Hematopoietic multipotent progenitor cell treated with erythropoietin and hydrocortisone succinate and interleukin-3 and kit ligand, for 15 days (in vitro differentiated cells): ENCODE measurements around the gene UBR3.

Experiments
- DNase-seq: peaks from one replicate; pipeline ENCODE4 v3.0.0-alpha.2; 2015; ENCODE audit warnings: low spot score

Gene UBR3

DNA sequence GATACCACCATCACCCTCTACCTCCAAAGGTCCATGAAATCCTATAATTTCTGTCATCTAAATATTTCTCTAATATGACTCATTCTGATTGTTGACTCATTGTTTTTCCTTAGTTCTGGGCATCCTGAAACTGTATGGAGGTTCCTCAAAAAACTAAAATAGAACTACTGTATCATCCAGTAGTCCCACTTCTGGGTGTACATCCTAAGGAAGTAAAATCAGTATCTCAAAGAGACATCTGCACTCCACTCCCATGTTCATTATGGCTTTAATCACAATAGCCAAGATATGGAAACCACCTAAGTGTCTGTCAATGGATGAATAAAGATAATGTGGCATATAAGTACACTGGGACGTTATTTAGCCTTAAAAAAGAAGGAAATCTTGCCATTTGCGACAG lies 224.9 kb downstream of the UBR3 start:
- DNase-seq, result no peak

DNA sequence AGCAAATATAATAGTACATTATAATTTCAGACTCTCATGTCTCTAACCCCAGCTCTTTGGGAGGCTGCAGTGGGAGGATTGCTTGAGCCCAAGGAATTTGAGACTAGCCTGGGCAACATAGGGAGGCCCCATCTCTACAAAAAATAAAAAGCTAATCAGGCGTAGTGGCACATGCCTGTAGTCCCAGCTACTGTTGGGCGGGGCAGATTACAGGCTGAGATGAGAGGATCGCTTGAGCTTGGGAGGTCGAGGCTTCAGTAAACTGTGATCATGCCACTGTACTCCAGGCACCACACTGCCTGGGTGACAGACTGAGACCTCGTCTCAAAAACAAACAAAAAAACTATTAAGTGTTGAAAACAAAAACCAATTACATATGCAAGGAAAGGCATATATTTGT lies 227.7 kb downstream of the UBR3 start:
- peak; percentile 42 for DNase-seq

GRCh38 chr2:170056900-170057299 lies 229.6 kb downstream of the UBR3 start:
- no peak for DNase-seq

GRCh38 chr2:170063456-170064235 lies 236.4 kb downstream of the UBR3 start:
- DNase-seq, result no peak

DNA sequence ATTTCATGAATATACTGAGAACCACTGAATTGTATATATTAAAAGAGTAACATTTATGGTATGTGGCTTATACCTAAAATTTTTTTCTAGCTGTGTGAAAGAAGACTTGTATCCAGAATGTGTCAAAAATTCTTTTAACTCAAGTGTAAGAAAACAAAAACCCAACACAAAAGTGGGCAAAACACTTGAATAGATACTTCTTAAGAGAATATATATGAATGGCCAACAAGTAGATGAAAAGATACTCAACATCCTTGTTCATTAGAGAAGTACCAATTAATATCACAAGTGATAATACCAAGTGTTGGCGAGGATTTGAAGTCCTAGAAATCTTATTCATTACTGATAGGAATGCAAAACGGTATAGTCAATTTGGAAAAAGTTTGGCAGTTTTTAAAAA lies 243.5 kb downstream of the UBR3 start:
- DNase-seq, result no peak

- DNase-seq, result no peak
These were observed 246.0 kb downstream of the UBR3 start for GRCh38 chr2:170073288-170073687.

- DNase-seq, result no peak
These were observed 248.9 kb downstream of the UBR3 start for GRCh38 chr2:170076189-170076588.

DNA sequence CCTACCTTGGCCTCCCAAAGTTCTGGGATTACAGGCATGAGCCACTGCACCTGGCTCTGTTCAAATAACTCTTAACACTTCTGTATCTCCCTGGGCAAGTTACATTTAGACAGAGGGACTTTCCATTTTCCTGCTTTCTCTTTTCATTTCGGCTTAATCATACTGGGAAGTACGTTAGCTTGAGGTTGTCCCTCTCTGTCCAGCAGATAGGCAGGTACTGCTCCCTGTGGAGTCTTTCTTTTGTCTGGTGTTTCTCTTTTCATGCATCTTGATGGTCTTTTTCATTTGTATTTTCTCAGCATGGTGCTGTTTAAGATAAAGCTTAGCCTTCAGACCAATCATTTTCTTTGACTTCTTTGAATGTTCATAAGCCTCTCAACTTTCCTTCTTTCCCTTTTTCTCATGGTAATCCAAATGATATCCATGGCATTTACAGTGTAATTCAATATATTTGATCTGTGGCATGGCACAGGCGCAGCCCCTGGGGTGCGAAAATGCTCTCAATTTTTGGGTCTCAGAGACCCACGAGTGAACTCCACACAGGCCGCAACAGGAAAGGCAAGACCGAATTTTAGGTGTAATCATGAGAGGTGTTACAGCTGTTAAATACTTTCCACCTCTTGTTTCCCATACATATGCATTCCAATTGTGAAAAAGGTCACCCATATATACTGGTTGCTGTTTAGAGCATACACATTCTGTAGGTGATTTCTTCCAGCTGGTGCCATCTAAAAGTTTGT lies 250.7 kb downstream of the UBR3 start:
- no peak for DNase-seq

GRCh38 chr2:170084820-170085491 lies 257.7 kb downstream of the UBR3 start:
- no peak for DNase-seq

GRCh38 chr2:170086117-170086688 lies 258.9 kb downstream of the UBR3 start:
- no peak for DNase-seq

DNA sequence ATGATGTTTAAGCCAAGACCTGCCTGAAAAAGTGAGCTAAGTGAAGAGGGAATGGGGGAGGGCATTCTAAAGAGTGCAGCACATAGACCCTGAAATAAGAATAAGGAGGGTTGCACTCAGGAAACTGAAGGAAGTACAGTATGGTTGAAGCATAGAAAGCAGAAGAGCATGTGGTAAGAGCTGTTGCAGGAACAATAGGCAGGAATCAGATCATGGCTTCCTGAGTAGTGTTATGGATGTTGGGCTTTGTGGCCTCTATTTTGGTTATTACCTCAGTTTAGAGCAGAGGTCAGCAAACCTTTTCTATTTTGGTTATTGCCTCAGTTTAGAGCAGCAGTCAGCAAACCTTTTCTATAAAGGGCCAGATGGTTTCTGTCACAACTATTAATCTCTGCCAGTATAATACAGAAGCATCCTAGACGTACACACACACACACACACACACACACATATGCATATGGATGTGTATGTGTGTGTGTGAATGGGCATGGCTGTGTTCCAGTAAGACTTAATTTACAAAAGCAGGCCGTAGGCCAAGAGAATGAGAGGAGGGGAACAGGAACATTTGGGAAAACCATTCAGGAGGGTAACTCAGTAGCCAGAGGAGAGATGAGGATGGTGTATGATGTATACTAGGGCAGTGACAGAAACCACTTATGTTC lies 259.6 kb downstream of the UBR3 start:
- no peak for DNase-seq

DNA sequence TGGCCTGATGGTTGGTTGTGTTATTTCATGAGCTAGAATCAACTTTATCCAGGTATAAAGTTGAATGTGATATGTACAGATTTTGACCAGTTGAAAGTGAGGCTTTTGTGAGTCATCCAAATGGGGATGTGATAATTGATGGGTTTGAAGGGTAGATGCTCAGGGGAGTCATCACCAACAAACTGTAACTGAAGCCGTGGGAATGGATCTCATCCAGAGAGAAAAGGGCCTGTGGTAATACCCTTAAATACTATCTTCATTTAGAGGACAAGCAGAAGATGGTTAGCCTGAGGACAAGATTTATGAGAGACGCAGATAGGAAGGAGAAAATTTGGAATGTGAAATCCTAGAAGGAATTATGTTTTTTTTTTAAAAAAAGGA lies 260.1 kb downstream of the UBR3 start:
- no peak for DNase-seq

DNA sequence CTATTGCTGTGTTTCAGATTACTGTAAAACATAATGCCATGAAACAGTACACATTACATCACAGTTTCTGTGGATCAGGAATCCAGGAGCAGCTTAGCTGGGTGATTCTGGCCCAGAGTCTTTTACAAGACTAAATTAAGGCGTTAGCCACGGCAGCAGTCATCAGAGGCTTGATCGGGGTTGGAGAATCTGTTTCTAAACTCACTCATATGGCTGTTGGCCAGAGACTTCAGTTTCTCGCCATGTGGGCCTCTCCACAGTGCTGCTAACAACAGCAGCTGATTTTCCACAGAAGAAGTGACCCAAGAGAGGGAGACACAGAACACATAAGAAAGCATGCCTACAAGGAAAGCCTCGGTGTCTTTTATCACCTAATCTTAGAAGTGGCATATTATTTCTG lies 261.5 kb downstream of the UBR3 start:
- no peak for DNase-seq

- DNase-seq, result no peak
These were observed 263.0 kb downstream of the UBR3 start for GRCh38 chr2:170090229-170090628.

DNA sequence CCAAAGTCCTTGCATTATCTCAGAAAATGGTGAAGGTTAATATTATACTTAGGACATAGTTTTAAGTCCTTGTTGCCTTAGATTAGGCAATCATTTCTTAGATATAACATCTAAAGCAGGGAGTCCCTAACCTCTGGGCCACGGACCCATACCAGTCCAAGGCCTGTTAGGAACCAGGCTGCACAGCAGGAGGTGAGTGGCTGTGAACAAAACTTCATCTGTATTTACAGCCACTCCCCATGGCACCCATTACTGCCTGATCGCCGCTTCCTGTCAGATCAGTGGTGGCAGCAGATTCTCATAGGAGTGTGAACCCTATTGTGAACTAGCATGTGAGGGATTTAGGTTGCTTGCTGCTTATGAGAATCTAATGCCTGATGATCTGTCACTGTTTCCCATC lies 264.2 kb downstream of the UBR3 start:
- no peak for DNase-seq

GRCh38 chr2:170092436-170093060 lies 265.3 kb downstream of the UBR3 start:
- peak; percentile 47 for DNase-seq

- no peak for DNase-seq
These were observed 268.1 kb downstream of the UBR3 start for GRCh38 chr2:170095380-170095779.

- DNase-seq, result no peak
These were observed 271.5 kb downstream of the UBR3 start for GRCh38 chr2:170098626-170099312.

DNA sequence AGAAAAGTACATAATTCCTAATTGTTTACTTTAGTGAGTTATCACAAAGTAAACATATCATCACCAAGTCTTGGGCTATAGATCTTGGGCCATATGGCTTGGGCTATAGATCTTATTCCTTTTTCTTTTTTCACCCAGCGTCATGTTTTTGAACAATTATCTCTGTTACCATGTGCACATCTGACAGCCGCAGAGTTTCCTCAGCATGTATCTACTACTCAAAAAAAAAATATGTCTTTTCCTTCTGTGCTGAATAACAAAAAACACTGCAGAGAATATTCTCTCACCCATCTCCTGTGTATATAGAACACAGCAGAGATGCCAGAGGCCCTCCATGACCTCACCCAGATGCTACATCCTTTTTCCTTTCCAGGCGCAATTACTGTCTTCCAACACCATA lies 274.5 kb downstream of the UBR3 start:
- DNase-seq, result no peak

GRCh38 chr2:170106102-170106840 lies 279.0 kb downstream of the UBR3 start:
- DNase-seq, result no peak
